ENCODE data around the gene RIT2. TPM values are rescaled to one million over a fixed set of nuclear protein-coding genes. Genes with fewer than 3 reads are reported as not detected.

RIT2 gene
- total RNA-seq, 1 donor from 2014 or later, result not detected

- Histone ChIP-seq H3K9me3 (ENCODE audit: low read depth) (no peaks in the 10 kb centered on the region), H3K27me3 (no peaks in the 10 kb centered on the region), H3K4me3 (no peak overlapping the region), H3K4me2 (no peak overlapping the region), H3K9ac (no peak overlapping the region), H3K4me1 (no peaks in the 10 kb centered on the region), H3F3A (ENCODE audit: low read depth) (no peaks in the 10 kb centered on the region), H3K36me3 (no peaks in the 10 kb centered on the region), H3K27ac (no peak overlapping the region), H3K79me2 (ENCODE audit: low read depth) (no peaks in the 10 kb centered on the region), H4K20me1 (ENCODE audit: low read depth) (no peaks in the 10 kb centered on the region), H2AFZ (replicated peaks) (no peak overlapping the region)
- no peaks in the 10 kb centered on the region for H3K27me3 Mint-ChIP-seq (ENCODE audit: insufficient read depth, low read depth)
- H3K4me3 Mint-ChIP-seq, result no peak overlapping the region
- peaks cover 17% of the 10 kb centered on the region for H3K9me3 Mint-ChIP-seq
- H3K27ac Mint-ChIP-seq, result no peak overlapping the region
- H3K36me3 Mint-ChIP-seq, result peaks cover 3% of the 10 kb centered on the region
- DNase-seq (ENCODE audit: low spot score), result no peak
- peaks cover 32% of the 10 kb centered on the region for H3K4me1 Mint-ChIP-seq
- TF ChIP-seq CTCF (IDR thresholded peaks at IDR 0.05) (no peak), EZH2 (IDR thresholded peaks at IDR 0.05) (no peak), EZH2phosphoT487 (IDR thresholded peaks at IDR 0.05) (no peak)
These were observed 14.6 kb upstream of the RIT2 start for GRCh38 chr18:43129946-43130524.

DNA sequence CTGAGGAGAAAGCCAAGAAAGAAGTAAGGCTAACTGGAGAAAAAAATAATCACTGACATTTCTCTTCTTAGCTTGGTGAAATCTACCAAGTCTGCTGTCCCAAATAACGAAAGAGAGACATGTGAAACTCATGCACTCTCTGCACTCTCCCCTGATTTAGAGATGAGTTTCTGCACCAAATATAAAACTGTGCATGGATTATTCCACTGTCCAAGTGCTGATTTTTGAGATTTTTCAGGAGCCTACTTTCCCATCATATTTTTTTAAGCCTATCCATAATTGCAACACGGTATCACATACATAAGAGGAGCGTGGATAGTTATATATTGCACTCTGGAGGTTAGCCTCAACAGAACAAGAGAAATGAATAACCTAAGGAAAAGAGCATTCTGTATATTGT, 10.0 kb upstream of the RIT2 start:
- no peaks in the 10 kb centered on the region for H3K27me3 Mint-ChIP-seq (ENCODE audit: insufficient read depth, low read depth)

DNA sequence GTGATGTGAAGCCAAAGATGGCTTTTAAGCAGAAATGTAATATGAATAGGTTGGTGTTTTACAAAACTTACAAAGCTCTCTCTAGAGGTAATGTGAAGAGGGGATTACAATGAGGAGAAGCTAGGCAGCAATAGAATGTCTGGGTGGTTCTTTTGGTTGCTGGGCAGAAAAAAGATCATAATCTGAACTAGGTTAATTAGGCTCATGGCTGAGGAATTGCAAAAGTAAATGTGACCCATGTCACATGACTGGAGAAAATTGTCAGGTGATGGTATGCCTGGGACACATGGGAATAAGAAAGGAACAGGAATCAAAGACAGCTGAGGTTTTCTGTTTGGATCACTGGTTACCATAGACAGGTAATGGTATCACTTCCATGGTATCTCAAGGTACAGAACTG, 7.5 kb upstream of the RIT2 start:
- Histone ChIP-seq H3F3A (ENCODE audit: low read depth) (no peaks in the 10 kb centered on the region), H3K27ac (no peak overlapping the region), H3K4me2 (no peak overlapping the region), H3K27me3 (no peaks in the 10 kb centered on the region), H3K4me3 (no peak overlapping the region), H2AFZ (replicated peaks) (no peak overlapping the region), H4K20me1 (ENCODE audit: low read depth) (no peaks in the 10 kb centered on the region), H3K79me2 (ENCODE audit: low read depth) (no peaks in the 10 kb centered on the region), H3K4me1 (no peaks in the 10 kb centered on the region), H3K9me3 (ENCODE audit: low read depth) (no peaks in the 10 kb centered on the region), H3K9ac (no peak overlapping the region), H3K36me3 (no peaks in the 10 kb centered on the region)
- no peak overlapping the region for H3K4me3 Mint-ChIP-seq
- H3K9me3 Mint-ChIP-seq, result no peaks in the 10 kb centered on the region
- TF ChIP-seq EZH2 (IDR thresholded peaks at IDR 0.05) (no peak), EZH2phosphoT487 (IDR thresholded peaks at IDR 0.05) (no peak), CTCF (IDR thresholded peaks at IDR 0.05) (no peak)
- no peaks in the 10 kb centered on the region for H3K36me3 Mint-ChIP-seq
- no peak for DNase-seq (ENCODE audit: low spot score)
- peaks cover 3% of the 10 kb centered on the region for H3K4me1 Mint-ChIP-seq
- H3K27me3 Mint-ChIP-seq (ENCODE audit: insufficient read depth, low read depth), result no peaks in the 10 kb centered on the region
- H3K27ac Mint-ChIP-seq, result no peak overlapping the region

More for the DNA sequence above, 10.0 kb upstream of the RIT2 start:
- no peak overlapping the region for H3K4me3 ChIP-seq
- DNase-seq (ENCODE audit: low spot score), result no peak
- no peaks in the 10 kb centered on the region for H4K20me1 ChIP-seq (ENCODE audit: low read depth)
- no peak overlapping the region for H3K9ac ChIP-seq
- no peaks in the 10 kb centered on the region for H3K36me3 Mint-ChIP-seq
- H3K4me1 Mint-ChIP-seq, result peaks cover 24% of the 10 kb centered on the region
- H3K27ac ChIP-seq, result no peak overlapping the region
- H3F3A ChIP-seq (ENCODE audit: low read depth), result no peaks in the 10 kb centered on the region
- H3K9me3 ChIP-seq (ENCODE audit: low read depth), result no peaks in the 10 kb centered on the region
- H3K4me2 ChIP-seq, result no peak overlapping the region
- H3K27ac Mint-ChIP-seq, result no peak overlapping the region
- no peaks in the 10 kb centered on the region for H3K4me1 ChIP-seq
- no peaks in the 10 kb centered on the region for H3K79me2 ChIP-seq (ENCODE audit: low read depth)
- no peak overlapping the region for H2AFZ ChIP-seq (replicated peaks)
- no peaks in the 10 kb centered on the region for H3K36me3 ChIP-seq
- H3K27me3 ChIP-seq, result no peaks in the 10 kb centered on the region
- no peaks in the 10 kb centered on the region for H3K9me3 Mint-ChIP-seq
- TF ChIP-seq EZH2 (IDR thresholded peaks at IDR 0.05) (no peak), EZH2phosphoT487 (IDR thresholded peaks at IDR 0.05) (no peak), CTCF (IDR thresholded peaks at IDR 0.05) (no peak)
- H3K4me3 Mint-ChIP-seq, result no peak overlapping the region
